ENCODE data around the gene MICU1.
A peak's percentile ranks its signal among the peaks of the same experiment; 100 is the strongest.

Gene MICU1

DNA sequence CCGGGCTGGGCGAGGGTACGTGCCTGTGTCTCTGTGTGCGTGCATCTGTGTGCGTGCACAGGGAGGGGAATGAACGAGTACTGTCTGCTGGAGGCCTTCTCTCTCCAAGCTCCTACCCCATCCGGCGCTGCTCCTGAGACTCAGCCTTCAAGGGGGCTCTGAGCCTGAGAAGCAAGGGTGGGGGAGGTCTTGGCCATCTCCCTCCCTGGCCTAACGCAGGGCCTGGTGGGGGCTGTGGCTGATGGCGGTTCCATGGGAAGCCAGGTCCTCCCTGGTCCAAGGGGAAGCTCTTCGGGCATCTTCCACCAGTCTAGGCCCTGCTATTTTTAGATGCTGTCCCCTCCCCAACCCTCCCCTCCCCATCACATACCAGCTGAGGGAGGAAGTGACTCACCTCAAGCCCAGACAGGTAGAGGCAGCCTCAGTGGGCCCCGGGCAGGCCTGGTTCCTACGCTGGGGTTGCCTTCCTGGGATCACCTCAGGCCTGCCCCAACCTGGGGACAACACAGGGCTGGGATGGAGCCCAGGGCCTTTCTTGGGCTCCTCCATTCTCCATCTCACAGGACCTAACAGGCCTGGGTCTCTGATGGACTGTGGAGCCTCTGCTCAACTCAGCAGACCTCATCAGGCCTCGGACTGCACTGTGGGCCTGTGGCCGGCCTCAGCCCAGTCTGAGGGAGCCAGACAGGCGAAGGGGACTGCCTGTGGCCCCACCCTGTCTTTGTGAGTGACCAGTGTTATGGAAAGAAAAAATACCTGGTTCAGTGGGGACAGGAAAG, 303.4 kb downstream of the MICU1 start:
- intact Hi-C loops (cut with DNase I) = no loop called here

DNA sequence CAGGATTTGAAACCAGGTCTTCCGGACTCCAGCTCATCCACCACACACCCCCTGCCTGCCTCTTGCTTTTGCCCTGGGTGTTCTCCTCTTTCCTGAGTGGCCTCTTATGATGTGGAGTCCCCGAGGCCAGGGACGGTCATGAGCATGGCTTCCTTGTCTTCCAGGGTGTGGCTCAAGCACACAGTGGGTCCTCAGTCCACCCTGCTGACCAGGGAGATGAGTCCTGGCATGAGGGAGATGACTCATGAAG, 303.9 kb downstream of the MICU1 start:
- intact Hi-C loops (cut with DNase I) = no loop called here

More for the DNA sequence above, 303.4 kb downstream of the MICU1 start:
- DNase-seq = no peak

DNA sequence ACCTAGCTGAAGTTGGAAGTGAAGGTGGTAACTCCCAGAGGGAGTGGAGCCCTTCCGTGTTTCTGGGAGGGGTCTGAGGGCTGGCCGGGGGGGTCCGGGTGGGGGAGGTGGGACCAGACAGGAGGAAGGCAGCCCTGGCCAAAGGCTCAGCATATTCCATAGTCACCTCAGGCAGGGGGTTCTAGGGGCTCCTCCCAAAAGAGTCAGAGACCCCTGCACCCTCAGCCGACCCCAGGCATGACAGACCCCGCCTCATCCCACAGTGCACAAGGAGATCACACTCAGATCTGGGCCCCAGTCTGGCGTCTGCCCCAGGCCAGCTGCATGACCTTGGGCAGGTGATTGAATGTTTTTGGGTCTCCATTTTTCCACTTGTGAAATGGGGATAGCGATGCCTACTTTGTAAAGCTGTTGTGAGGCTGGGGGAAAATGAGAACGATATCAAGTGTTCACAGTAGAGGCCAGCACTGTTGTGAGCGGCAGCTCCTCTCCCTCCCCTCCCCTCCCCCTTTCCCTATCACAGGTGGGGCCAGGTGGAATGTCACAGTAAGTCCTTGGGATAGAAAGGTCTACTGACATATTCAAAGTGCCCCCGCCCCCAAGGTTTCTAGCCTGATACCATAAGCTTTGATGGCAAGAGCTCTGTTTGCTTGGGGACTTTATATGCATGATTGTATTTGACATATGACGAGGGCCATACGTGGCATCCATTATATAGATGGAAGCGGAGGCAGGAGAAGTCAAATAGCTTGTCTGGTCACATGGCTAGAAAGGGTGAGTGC, 304.4 kb downstream of the MICU1 start:
- no peak for DNase-seq
- intact Hi-C loops (cut with DNase I) = no loop called here

More for the DNA sequence above, 303.9 kb downstream of the MICU1 start:
- no peak for DNase-seq

DNA sequence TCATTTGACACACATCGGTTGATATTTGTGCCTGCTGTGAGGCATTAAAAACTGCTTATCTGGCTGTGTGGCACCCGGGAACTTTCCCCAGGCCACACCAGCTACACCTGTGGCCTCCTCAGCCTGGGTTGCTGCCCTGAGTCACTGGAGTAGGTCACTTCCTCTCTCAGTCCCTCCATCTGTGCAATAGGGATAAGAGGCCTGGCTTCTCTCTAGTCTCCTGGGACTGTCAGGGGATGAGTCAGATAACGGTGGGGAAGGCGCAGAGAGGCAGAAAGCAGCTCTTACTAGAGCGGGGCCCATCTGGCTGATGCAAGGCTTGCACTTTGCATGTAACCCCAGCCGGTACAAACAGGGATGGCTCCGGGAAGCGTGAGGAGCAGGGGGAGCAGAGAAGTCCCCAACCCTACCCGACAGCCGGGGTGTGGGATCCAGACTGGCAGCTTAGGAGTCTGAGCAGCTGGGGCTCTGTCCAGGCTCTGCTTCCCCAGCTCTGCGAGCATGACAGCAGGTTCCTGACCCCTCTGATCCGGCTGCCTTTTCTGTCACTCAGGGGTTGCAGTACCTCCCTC, 305.1 kb downstream of the MICU1 start:
- DNase-seq = peak in 2 of 10 donors; percentile 62 to 92
- intact Hi-C loops (cut with DNase I) = no loop called here

DNA sequence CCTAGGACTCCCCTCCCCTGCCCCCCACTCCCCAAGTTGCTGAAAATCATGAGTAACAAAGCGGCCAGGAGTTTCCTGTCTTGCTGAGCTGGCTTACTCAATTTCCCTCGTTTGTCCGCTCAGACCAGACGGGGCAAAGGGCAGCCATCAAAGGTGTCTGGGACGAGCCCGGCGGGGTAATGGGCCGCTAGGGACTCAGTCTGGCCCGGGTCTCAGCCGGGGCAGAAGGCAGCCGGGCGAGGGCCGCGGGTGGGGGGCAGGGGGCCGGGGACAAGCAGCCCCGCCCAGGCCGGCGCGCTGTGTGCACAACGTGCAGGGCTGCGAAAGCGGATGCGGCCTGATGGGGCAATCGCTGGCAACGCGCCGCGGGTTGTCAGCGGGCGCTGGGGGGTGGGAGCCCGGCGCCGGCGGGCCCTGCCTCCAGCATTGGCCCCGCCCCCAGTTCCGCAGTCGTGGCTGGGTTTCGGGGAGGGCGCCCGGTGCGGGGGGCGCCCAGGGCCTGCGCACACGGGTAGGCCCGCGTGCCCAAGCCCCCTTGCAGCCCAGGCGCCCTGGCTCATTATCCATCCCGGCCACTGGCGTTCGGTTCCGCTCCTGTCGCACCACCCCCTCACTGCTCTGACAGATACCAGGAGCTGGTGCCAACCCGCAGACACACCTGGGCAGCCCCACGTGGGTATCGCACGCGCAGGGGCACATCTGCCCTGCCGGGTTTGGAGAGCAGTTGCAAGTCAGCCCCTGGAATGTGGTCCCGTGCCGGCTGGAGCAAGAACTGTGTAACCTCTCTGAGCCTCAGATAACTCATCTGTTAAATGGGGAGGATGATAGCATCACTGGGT, 306.2 kb downstream of the MICU1 start:
- peak; percentile 62 to 97 (median 82) for DNase-seq
- intact Hi-C loops (cut with DNase I) = loop anchor here (5.0 kb wide), 1 partner anchor 42 kb away; no protein-coding TSS in a partner anchor

DNA sequence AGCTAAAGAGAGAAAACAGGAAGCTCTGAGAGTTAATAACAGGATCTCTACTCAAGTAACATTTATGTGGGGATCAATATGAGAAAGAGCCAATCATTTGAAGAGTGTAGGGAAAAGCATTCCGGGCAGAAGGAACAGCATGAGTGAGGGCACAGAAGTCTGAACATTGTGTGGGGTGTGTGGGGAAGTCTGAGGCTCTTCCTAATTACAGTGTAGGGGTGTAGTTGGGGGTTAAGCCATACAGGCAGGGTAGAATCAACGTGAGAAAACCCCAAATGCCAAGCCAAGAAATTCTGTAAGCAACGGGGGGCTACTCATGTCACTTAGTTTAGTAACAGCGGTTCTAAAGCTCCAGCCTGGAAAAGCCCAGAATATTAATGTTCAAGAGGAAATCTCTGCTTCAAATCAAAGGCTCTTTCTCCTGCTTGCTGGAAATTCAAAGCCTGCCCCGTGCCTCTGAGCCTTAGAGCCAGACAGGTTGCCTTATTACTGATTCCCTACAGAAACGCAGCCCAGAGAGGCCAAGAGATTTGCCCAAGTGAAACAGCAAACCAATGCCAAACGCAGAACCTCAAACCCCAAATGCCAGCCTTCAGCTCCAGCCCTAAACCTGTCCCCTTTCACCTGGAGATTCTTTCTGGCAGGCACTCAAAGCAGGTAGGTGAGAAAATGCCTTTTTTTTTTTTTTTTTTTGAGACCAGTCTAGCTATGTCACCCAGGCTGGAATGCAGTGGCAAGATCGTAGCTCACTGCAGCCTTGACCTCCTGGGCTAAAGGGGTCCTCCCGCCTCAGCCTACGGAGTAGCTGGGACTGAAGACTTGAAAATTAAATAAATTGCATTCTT, 307.2 kb downstream of the MICU1 start:
- intact Hi-C loops (cut with DNase I) = loop anchor here (5.0 kb wide), 1 partner anchor 41 kb away; no protein-coding TSS in a partner anchor
- DNase-seq = no peak

All from posterior cingulate gyrus (tissue), 11 donors.